ENCODE data around the gene TGFBR3L. TPM values are rescaled to one million over a fixed set of nuclear protein-coding genes. Genes with fewer than 3 reads are reported as not detected.

TGFBR3L gene
- total RNA-seq, 1 experiment from 2014 or later = 12.5 TPM

GRCh38 chr19:7965259-7965841, 50.7 kb downstream of the TGFBR3L start:
- no peak overlapping the region for H3K27ac ChIP-seq (ENCODE audit: low read length)
- intact Hi-C loops (cut with micrococcal nuclease; ENCODE audit: unreplicated experiment) = no loop called here
- in situ Hi-C loops (cut with HindIII; ENCODE audit: low pct_unique_long_range_greater_than_20kb, low sequenced_read_pairs) = no loop called here
- ChIA-PET CTCF (no interaction called here), POLR2A (no interaction called here)
- no peaks in the 10 kb centered on the region for H3K4me1 ChIP-seq (ENCODE audit: control insufficient read depth, insufficient read depth, low read length)
- no peak for TF ChIP-seq CTCF (IDR thresholded peaks at IDR 0.05)
- TF ChIP-seq SIN3A (IDR thresholded peaks at IDR 0.05; ENCODE audit: borderline replicate concordance, insufficient read depth, low read depth, low read length) = no peak
- TF ChIP-seq POLR2AphosphoS5 (IDR thresholded peaks at IDR 0.05; ENCODE audit: low read depth, low read length) = no peak
- no peak for TF ChIP-seq REST (IDR thresholded peaks at IDR 0.05; ENCODE audit: insufficient read depth in 1 of 2, low read depth in 2 of 2, low read length in 1 of 2)
- TF ChIP-seq TCF7L2 (IDR thresholded peaks at IDR 0.05; ENCODE audit: low read depth, low read length) = no peak
- no peak overlapping the region for H3K4me3 ChIP-seq (ENCODE audit: low read depth in 2 of 2, low read length in 2 of 2)
- no peak for ATAC-seq
- no TSS peak for BruUV-seq (replicated peaks)
- no peaks in the 10 kb centered on the region for H3K9me3 ChIP-seq (ENCODE audit: control insufficient read depth, insufficient read depth, low read depth, low read length)
- H3K36me3 ChIP-seq (ENCODE audit: control insufficient read depth, insufficient read depth, low read length) = peaks cover 3% of the 10 kb centered on the region; the same call in 1 of the 2 replicates
- no peaks in the 10 kb centered on the region for H3K27me3 ChIP-seq (ENCODE audit: control insufficient read depth, insufficient read depth, low read length)
- no peak for DNase-seq (ENCODE audit: low read depth, low spot score)

- intact Hi-C loops (cut with micrococcal nuclease; ENCODE audit: unreplicated experiment) = no loop called here
- no peaks in the 10 kb centered on the region for H3K9me3 ChIP-seq (ENCODE audit: control insufficient read depth, insufficient read depth, low read depth, low read length)
- ATAC-seq (no peak), DNase-seq (ENCODE audit: low read depth, low spot score) (no peak)
- no TSS peak for BruUV-seq (replicated peaks)
- H3K4me3 ChIP-seq (ENCODE audit: low read depth in 2 of 2, low read length in 2 of 2) = no peak overlapping the region
- TF ChIP-seq CTCF (IDR thresholded peaks at IDR 0.05) (no peak), REST (IDR thresholded peaks at IDR 0.05; ENCODE audit: insufficient read depth in 1 of 2, low read depth in 2 of 2, low read length in 1 of 2) (no peak), TCF7L2 (IDR thresholded peaks at IDR 0.05; ENCODE audit: low read depth, low read length) (no peak), SIN3A (IDR thresholded peaks at IDR 0.05; ENCODE audit: borderline replicate concordance, insufficient read depth, low read depth, low read length) (no peak), POLR2AphosphoS5 (IDR thresholded peaks at IDR 0.05; ENCODE audit: low read depth, low read length) (no peak)
- POLR2A ChIA-PET = no interaction called here
- CTCF ChIA-PET = interaction anchor here (0.6 kb wide), 1 partner anchor 150 kb away, joined by 3 read pairs; no protein-coding TSS in a partner anchor
- 0 out of 2 replicates have a peak, but pooled peaks cover 3% of the 10 kb centered on the region for H3K36me3 ChIP-seq (ENCODE audit: control insufficient read depth, insufficient read depth, low read length)
- H3K27me3 ChIP-seq (ENCODE audit: control insufficient read depth, insufficient read depth, low read length) = no peaks in the 10 kb centered on the region
- no peaks in the 10 kb centered on the region for H3K4me1 ChIP-seq (ENCODE audit: control insufficient read depth, insufficient read depth, low read length)
- in situ Hi-C loops (cut with HindIII; ENCODE audit: low pct_unique_long_range_greater_than_20kb, low sequenced_read_pairs) = no loop called here
- H3K27ac ChIP-seq (ENCODE audit: low read length) = no peak overlapping the region
These were observed 51.5 kb downstream of the TGFBR3L start for GRCh38 chr19:7965921-7966665.

Measured in Panc1 (cell line).